Kidney capillary endothelial cell (primary cell): ENCODE results near the gene PCDHGA10.
"Not testable (repeated sequence)": the region's sequence is repeated elsewhere in the genome, so short reads cannot be mapped to it uniquely, and the experiment has no call there.

Source experiments
- DNase-seq: peaks from one replicate; pipeline ENCODE4 v3.0.0-alpha.2; 2018; ENCODE audit warnings: low spot score

The PCDHGA10 gene

DNA sequence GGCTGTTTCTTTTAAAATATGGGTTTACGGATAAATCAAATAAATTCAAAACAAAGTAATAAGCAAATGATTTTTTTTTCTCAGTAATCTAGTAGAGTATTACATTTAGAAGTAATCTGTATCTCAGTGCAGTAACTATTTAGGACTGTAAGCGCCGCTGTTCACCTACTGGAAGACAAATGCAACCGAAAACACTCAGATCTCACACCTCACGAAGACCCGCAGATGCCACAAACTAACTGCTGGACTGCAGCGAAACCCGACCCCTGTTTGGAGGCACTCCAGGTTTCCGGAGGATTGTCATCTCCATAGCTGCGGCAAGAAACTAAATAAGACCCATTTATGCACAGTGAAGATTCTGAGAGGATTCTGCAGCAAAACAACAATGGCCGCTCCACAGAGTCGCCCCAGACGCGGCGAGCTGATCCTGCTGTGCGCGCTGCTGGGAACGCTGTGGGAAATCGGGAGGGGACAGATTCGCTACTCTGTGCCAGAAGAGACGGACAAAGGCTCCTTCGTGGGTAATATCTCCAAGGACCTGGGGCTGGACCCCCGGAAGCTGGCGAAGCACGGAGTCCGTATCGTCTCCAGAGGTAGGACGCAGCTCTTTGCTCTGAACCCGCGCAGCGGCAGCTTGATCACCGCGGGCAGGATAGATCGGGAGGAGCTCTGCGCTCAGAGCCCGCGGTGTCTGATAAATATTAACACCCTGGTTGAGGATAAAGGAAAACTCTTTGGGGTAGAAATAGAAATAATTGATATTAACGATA is 20.2 kb upstream of the PCDHGA10 start, which contains the start of gene PCDHGA8:
Gene PCDHGA8, plus strand, starts transcription at position 205 of the 770 bp plus-strand sequence. Its CDS starts 181 bp downstream, at position 386.
- no peak for DNase-seq

DNA sequence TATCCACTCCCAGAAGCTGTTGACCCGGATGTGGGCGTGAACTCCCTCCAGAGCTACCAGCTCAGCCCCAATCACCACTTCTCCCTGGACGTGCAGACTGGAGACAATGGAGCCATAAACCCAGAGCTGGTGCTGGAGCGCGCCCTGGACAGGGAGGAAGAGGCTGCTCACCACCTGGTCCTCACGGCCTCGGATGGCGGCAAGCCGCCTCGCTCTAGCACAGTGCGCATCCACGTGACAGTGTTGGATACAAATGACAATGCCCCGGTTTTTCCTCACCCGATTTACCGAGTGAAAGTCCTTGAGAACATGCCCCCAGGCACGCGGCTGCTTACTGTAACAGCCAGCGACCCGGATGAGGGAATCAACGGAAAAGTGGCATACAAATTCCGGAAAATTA is 19.5 kb upstream of the PCDHGA10 start:
- no peak for DNase-seq

DNA sequence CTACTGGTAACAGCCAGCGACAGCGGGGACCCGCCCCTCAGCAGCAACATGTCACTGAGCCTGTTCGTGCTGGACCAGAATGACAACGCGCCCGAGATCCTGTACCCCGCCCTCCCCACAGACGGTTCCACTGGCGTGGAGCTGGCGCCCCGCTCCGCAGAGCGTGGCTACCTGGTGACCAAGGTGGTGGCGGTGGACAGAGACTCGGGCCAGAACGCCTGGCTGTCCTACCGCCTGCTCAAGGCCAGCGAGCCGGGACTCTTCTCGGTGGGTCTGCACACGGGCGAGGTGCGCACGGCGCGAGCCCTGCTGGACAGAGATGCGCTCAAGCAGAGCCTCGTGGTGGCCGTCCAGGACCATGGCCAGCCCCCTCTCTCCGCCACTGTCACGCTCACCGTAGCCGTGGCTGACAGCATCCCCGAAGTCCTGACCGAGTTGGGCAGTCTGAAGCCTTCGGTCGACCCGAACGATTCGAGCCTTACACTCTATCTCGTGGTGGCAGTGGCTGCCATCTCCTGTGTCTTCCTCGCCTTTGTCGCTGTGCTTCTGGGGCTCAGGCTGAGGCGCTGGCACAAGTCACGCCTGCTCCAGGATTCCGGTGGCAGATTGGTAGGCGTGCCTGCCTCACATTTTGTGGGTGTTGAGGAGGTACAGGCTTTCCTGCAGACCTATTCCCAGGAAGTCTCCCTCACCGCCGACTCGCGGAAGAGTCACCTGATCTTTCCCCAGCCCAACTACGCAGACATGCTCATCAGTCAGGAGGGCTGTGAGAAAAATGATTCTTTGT is 18.2 kb upstream of the PCDHGA10 start:
- not testable (repeated sequence) for DNase-seq

GRCh38 chr5:141397756-141398551 is 14.8 kb upstream of the PCDHGA10 start, which contains the start of gene PCDHGB5:
Gene PCDHGB5 (plus strand): TSS chr5:141397947. CDS start chr5:141398128, 181 bp downstream.
- not testable (repeated sequence) for DNase-seq

DNA sequence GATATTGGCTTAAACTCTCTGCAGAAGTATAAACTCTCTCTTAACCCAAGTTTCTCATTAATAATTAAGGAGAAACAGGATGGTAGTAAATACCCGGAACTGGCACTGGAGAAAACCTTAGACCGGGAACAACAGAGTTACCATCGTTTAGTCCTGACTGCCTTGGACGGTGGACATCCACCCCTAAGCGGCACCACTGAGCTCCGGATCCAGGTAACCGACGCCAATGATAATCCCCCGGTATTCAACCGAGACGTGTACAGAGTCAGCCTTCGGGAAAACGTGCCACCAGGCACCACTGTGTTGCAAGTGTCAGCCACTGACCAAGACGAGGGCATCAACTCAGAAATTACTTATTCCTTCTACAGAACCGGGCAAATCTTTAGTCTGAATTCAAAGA is 14.2 kb upstream of the PCDHGA10 start:
- no peak for DNase-seq

GRCh38 chr5:141399555-141400258 is 13.1 kb upstream of the PCDHGA10 start:
- no peak for DNase-seq

DNA sequence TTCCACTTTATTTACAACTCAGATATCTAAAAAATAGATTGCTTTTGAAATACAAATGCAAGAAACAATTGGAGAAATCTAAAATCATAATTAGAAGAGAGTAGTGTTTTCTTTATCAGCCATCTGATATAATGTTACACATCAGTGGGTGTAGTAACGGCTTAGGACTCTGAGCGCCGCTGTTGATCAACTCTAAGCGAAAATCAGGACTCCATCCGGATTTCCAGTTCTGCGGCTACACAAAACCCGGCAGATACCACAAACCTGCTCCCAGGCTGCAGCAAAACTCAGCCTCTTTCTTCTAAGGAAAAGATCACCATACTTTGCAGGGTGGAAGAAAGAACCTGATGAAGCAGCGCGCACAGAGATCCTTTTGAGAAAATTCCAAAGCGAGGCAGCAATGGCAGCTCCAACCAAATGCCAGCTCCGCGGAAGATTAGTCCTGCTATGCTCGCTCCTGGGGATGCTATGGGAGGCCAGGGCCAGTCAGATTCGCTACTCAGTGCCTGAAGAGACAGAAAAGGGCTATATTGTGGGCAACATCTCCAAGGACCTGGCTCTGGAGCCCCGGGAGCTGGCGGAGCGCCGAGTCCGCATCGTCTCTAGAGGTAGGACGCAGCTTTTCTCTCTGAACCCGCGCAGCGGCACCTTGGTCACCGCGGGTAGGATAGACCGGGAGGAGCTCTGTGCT is 10.1 kb upstream of the PCDHGA10 start, which contains the start of gene PCDHGA9:
Gene PCDHGA9, plus strand, starts transcription at position 226 of the 691 bp plus-strand sequence. Its CDS starts 175 bp downstream, at position 401.
- no peak for DNase-seq

DNA sequence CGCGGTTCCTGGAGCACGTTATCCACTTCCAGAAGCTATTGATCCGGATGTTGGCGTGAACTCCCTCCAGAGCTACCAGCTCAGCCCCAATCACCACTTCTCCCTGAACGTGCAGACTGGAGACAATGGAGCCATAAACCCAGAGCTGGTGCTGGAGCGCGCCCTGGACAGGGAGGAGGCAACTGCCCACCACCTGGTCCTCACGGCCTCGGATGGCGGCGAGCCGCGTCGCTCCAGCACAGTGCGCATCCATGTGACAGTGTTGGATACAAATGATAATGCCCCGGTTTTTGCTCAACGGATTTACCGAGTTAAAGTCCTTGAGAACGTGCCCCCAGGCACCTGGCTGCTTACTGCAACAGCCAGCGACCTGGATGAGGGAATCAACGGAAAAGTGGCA is 9.4 kb upstream of the PCDHGA10 start:
- DNase-seq = no peak

DNA sequence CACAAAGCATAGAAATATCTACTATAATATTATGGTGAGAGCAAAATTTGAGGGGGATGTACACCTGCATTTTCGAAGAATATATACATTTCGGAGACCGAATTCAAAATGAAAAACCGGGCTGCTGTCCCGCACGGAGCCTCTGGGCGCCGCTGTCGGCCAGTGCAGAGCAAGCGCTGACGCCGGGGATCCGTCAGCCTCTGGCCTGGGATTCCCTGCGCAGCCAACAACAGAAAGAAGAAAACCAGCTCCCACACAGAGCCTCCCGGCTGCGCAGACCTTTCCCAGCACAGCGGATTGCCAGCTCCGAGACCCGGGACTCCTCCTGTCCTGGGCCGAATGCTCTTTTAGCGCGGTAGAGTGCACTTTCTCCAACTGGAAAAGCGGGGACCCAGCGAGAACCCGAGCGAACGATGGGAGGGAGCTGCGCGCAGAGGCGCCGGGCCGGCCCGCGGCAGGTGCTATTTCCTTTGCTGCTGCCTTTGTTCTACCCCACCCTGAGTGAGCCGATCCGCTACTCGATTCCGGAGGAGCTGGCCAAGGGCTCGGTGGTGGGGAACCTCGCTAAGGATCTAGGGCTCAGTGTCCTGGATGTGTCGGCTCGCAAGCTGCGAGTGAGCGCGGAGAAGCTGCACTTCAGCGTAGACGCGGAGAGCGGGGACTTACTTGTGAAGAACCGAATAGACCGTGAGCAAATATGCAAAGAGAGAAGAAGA is 4.8 kb upstream of the PCDHGA10 start, which contains the start of gene PCDHGB6:
Gene PCDHGB6, plus strand, starts transcription at position 232 of the 716 bp plus-strand sequence. Its CDS starts 182 bp downstream, at position 414.
- DNase-seq = not testable (repeated sequence)

DNA sequence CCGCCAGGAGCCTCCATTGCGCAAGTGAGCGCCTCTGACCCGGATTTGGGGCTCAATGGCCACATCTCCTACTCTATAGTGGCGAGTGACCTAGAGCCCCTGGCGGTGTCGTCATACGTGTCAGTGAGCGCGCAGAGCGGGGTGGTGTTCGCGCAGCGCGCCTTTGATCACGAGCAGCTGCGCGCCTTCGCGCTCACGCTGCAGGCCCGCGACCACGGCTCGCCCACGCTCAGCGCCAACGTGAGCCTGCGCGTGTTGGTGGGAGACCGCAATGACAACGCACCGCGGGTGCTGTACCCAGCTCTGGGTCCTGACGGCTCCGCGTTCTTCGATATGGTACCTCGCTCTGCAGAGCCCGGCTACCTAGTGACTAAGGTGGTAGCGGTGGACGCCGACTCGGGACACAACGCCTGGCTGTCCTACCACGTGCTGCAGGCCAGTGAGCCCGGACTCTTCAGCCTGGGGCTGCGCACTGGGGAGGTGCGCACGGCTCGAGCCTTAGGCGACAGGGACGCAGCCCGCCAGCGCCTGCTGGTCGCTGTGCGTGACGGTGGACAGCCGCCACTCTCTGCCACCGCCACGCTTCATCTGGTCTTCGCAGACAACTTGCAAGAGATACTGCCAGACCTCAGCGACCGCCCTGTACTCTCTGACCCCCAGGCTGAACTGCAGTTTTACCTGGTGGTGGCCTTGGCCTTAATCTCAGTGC is 3.0 kb upstream of the PCDHGA10 start:
- no peak for DNase-seq

DNA sequence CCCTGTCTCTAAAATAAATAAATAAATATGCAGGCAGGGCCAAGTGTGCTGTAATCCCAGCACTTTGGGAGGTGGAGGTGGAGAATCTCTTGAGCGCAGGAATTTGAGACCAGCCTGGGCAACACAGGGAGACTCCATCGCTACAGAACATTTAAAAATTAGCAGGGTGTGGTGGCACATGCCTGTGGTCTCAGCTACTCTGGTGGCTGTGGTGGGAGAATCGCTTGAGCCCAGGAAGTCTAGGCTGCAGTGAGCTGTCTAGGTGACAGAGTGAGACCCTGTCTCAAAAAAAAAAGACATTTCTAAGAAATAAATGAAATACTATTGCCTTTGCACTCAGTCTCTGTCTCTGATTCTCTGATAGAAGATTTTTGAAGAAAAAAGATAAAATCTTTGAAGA is 1.2 kb upstream of the PCDHGA10 start:
- DNase-seq = no peak

- no peak for DNase-seq
Measured at GRCh38 chr5:141413540-141414069, 818 bp downstream of the PCDHGA10 start.

DNA sequence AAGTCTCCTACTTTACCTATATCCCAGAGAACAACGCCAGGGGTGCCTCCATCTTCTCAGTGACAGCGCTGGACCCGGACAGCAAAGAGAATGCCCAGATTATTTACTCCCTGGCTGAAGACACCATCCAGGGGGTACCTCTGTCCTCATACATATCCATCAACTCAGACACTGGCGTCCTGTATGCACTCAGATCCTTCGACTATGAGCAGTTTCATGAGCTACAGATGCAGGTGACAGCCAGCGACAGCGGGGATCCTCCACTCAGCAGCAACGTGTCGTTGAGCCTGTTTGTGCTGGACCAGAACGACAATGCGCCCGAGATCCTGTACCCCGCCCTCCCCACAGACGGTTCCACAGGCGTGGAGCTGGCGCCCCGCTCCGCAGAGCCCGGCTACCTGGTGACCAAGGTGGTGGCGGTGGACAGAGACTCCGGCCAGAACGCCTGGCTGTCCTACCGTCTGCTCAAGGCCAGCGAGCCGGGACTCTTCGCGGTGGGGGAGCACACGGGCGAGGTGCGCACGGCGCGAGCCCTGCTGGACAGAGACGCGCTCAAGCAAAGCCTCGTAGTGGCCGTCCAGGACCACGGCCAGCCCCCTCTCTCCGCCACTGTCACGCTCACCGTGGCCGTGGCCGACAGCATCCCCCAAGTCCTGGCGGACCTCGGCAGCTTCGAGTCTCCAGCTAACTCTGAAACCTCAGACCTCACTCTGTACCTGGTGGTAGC is 1.9 kb downstream of the PCDHGA10 start:
- DNase-seq = not testable (repeated sequence)

- not testable (repeated sequence) for DNase-seq
Measured at GRCh38 chr5:141415275-141415618, 2.5 kb downstream of the PCDHGA10 start.

DNA sequence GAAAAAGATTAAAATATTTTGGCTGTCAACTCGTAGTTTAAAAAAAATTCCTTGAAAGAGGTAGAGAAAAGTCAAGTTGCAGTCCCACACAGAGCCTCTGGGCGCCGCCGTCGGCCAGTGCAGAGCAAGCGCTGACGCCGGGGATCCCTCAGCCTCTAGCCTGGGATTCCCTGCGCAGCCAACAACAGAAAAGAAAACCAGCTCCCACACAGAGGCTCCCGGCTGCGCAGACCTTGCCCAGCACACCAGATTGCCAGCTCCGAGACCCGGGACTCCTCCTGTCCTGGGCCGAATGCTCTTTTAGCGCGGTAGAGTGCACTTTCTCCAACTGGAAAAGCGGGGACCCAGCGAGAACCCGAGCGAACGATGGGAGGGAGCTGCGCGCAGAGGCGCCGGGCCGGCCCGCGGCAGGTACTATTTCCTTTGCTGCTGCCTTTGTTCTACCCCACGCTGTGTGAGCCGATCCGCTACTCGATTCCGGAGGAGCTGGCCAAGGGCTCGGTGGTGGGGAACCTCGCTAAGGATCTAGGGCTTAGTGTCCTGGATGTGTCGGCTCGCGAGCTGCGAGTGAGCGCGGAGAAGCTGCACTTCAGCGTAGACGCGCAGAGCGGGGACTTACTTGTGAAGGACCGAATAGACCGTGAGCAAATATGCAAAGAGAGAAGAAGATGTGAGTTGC is 4.8 kb downstream of the PCDHGA10 start, which contains the start of gene PCDHGB7:
Gene PCDHGB7, plus strand, starts transcription at position 184 of the 679 bp plus-strand sequence. Its CDS starts 183 bp downstream, at position 367.
- DNase-seq = peak; percentile 76

- DNase-seq = no peak
Measured at GRCh38 chr5:141419074-141419880, 6.5 kb downstream of the PCDHGA10 start.
